WTC11 (cell line): ENCODE measurements around the gene PSD. TPM values are rescaled to one million over a fixed set of nuclear protein-coding genes. Genes with fewer than 3 reads are reported as not detected.

Source experiments
- ATAC-seq: fragments of 200-7000 bp; cut with Tn5 transposase; 2 replicates; pipeline ENCODE4 v1.10.0; 2021; ENCODE audit warnings: mild to moderate bottlenecking, moderate library complexity
- CTCF ChIA-PET: fragments of 300-600 bp; sonication (Branson Sonifier 250); formaldehyde crosslinking; loops from one replicate; lab custom pipeline; 2021; ENCODE audit warnings: antibody characterized with exemption; lab: Charles Lee
- POLR2A ChIA-PET: fragments of 350-600 bp; sonication (Branson Sonifier 250); formaldehyde crosslinking; loops from one replicate; lab custom pipeline; 2021; ENCODE audit warnings: antibody characterized with exemption; lab: Charles Lee
- DNase-seq: peaks from one replicate; pipeline ENCODE4 v3.0.0; 2021; ENCODE audit warnings: low spot score
- H3K27ac Mint-ChIP-seq: 2 replicates; pipeline ENCODE4 v1.8.0; 2021; ENCODE audit warnings: mixed read lengths
- H3K27me3 Mint-ChIP-seq: 2 replicates; pipeline ENCODE4 v1.8.0; 2021; ENCODE audit warnings: low read depth, mild to moderate bottlenecking, moderate library complexity, mixed read lengths
- H3K36me3 Mint-ChIP-seq: 2 replicates; pipeline ENCODE4 v1.8.0; 2021; ENCODE audit warnings: mixed read lengths
- H3K4me1 Mint-ChIP-seq: 2 replicates; pipeline ENCODE4 v1.8.0; 2022; ENCODE audit warnings: mixed read lengths
- H3K4me3 Mint-ChIP-seq: 2 replicates; pipeline ENCODE4 v1.8.0; 2021; ENCODE audit warnings: mild to moderate bottlenecking, moderate library complexity, mixed read lengths
- H3K9me3 Mint-ChIP-seq: 2 replicates; pipeline ENCODE4 v1.8.0; 2021; ENCODE audit warnings: mixed read lengths
- ARID4B ChIP-seq: sonication (generic); formaldehyde crosslinking; IDR thresholded peaks from 2 replicates; pipeline ENCODE4 v1.8.0; 2023; ENCODE audit warnings: missing genetic modification reagents, mild to moderate bottlenecking, borderline replicate concordance
- ATF3 ChIP-seq: sonication (generic); formaldehyde crosslinking; conservative IDR thresholded peaks from 2 replicates; pipeline ENCODE4 v1.8.1; 2022; ENCODE audit warnings: mild to moderate bottlenecking, missing genetic modification reagents
- CREM ChIP-seq: sonication (generic); formaldehyde crosslinking; IDR thresholded peaks from 2 replicates; pipeline ENCODE4 v1.8.1; 2022; ENCODE audit warnings: mild to moderate bottlenecking, missing genetic modification reagents, moderate library complexity
- ELF4 ChIP-seq: sonication (generic); formaldehyde crosslinking; IDR thresholded peaks from 2 replicates; pipeline ENCODE4 v1.8.1; 2022; ENCODE audit warnings: low read depth, mild to moderate bottlenecking, moderate library complexity, missing genetic modification reagents
- EMX1 ChIP-seq: fragments of 250-450 bp; sonication (Bioruptor Pico); IDR thresholded peaks from 2 replicates; pipeline ENCODE4 v1.8.0; 2021; ENCODE audit warnings: mild to moderate bottlenecking
- ETV6 ChIP-seq: sonication (generic); formaldehyde crosslinking; IDR thresholded peaks from 2 replicates; pipeline ENCODE4 v1.8.1; 2022; ENCODE audit warnings: mild to moderate bottlenecking, missing genetic modification reagents
- FOXJ3 ChIP-seq: sonication (generic); formaldehyde crosslinking; IDR thresholded peaks from 2 replicates; pipeline ENCODE4 v1.9.0; 2021; ENCODE audit warnings: missing genetic modification reagents, mild to moderate bottlenecking, borderline replicate concordance
- FOXP4 ChIP-seq: sonication (generic); formaldehyde crosslinking; IDR thresholded peaks from 2 replicates; pipeline ENCODE4 v1.8.0; 2022; ENCODE audit warnings: mild to moderate bottlenecking, missing genetic modification reagents
- GTF2I ChIP-seq: fragments of 250-450 bp; sonication (Bioruptor Pico); conservative IDR thresholded peaks from 2 replicates; pipeline ENCODE4 v1.4.0; 2021; ENCODE audit warnings: mild to moderate bottlenecking
- HMGA2 ChIP-seq: fragments of 250-450 bp; sonication (Bioruptor Pico); IDR thresholded peaks from 2 replicates; pipeline ENCODE4 v1.4.0; 2021; ENCODE audit warnings: mild to moderate bottlenecking, moderate library complexity
- KAT7 ChIP-seq: sonication (generic); formaldehyde crosslinking; IDR thresholded peaks from 2 replicates; pipeline ENCODE4 v1.8.1; 2023; ENCODE audit warnings: missing genetic modification reagents, mild to moderate bottlenecking, borderline replicate concordance
- MAX ChIP-seq: sonication (generic); formaldehyde crosslinking; IDR thresholded peaks from 2 replicates; pipeline ENCODE4 v1.8.0; 2022; ENCODE audit warnings: mild to moderate bottlenecking, missing genetic modification reagents
- NFATC4 ChIP-seq: fragments of 250-450 bp; sonication (Bioruptor Pico); IDR thresholded peaks from 2 replicates; pipeline ENCODE4 v1.9.0; 2021; ENCODE audit warnings: mild to moderate bottlenecking
- PRDM15 ChIP-seq: sonication (generic); formaldehyde crosslinking; IDR thresholded peaks from 2 replicates; pipeline ENCODE4 v1.8.0; 2022; ENCODE audit warnings: missing genetic modification reagents
- SOX15 ChIP-seq: fragments of 250-450 bp; sonication (Bioruptor Pico); IDR thresholded peaks from 2 replicates; pipeline ENCODE4 v1.9.0; 2021; ENCODE audit warnings: mild to moderate bottlenecking
- SP1 ChIP-seq: sonication (generic); formaldehyde crosslinking; conservative IDR thresholded peaks from 2 replicates; pipeline ENCODE4 v1.8.1; 2022; ENCODE audit warnings: missing genetic modification reagents
- TEAD1 ChIP-seq: sonication (generic); formaldehyde crosslinking; IDR thresholded peaks from 2 replicates; pipeline ENCODE4 v1.8.0; 2022; ENCODE audit warnings: mild to moderate bottlenecking, missing genetic modification reagents
- USF2 ChIP-seq: sonication (generic); formaldehyde crosslinking; IDR thresholded peaks from 2 replicates; pipeline ENCODE4 v1.8.1; 2023; ENCODE audit warnings: mild to moderate bottlenecking, missing genetic modification reagents, moderate library complexity
- ZNF138 ChIP-seq: sonication (generic); formaldehyde crosslinking; conservative IDR thresholded peaks from 2 replicates; pipeline ENCODE4 v1.8.1; 2022; ENCODE audit warnings: mild to moderate bottlenecking, moderate library complexity, missing genetic modification reagents
- ZNF219 ChIP-seq: sonication (generic); formaldehyde crosslinking; IDR thresholded peaks from 2 replicates; pipeline ENCODE4 v1.8.0; 2023; ENCODE audit warnings: missing genetic modification reagents, mild to moderate bottlenecking, borderline replicate concordance
- ZNF263 ChIP-seq: sonication (generic); formaldehyde crosslinking; IDR thresholded peaks from 2 replicates; pipeline ENCODE4 v1.8.1; 2022; ENCODE audit warnings: low read depth, mild to moderate bottlenecking, moderate library complexity, missing genetic modification reagents
- ZNF396 ChIP-seq: fragments of 250-450 bp; sonication (Bioruptor Pico); IDR thresholded peaks from 2 replicates; pipeline ENCODE4 v1.8.0; 2021; ENCODE audit warnings: mild to moderate bottlenecking, moderate library complexity, borderline replicate concordance
- total RNA-seq: library from RNA; stranded (reverse); gene quantifications from 3 replicates; pipeline ENCODE4 v1.2.3, GENCODE V29; 2021

PSD gene
- total RNA-seq, 1 experiment from 2014 or later: 12.5 TPM

GRCh38 chr10:102462512-102463054 lies 44.0 kb upstream of the PSD start:
- Mint-ChIP-seq H3K27ac (peak overlapping the region; percentile 33; the same call in 1 of the 2 replicates), H3K27me3 (peaks cover 2% of the 10 kb centered on the region; the same call in 1 of the 2 replicates), H3K4me3 (peak overlapping the region; percentile 97), H3K9me3 (no peaks in the 10 kb centered on the region), H3K4me1 (peaks cover 37% of the 10 kb centered on the region), H3K36me3 (no peaks in the 10 kb centered on the region)
- no peak for ATAC-seq
- POLR2A ChIA-PET: interaction anchor here (0.7 to 3.8 kb wide), 10 partner anchors 11 to 73 kb away, joined by 3 to 37 read pairs (median 4); partner anchors contain the start of genes C10orf95, CUEDC2, FBXL15 and PSD
- CTCF ChIA-PET: interaction anchor here (0.5 to 4.3 kb wide), 25 partner anchors 9 to 1181 kb away, joined by 3 to 33 read pairs (median 6); partner anchors contain the start of genes ACTR1A, C10orf95, CUEDC2 and FBXL15
- no peak for DNase-seq
- TF ChIP-seq FOXJ3 (CRISPR knock-in tag): no peak
- no peak for TF ChIP-seq ETV6 (CRISPR knock-in tag)
- no peak for TF ChIP-seq ZNF219 (CRISPR knock-in tag)
- TF ChIP-seq HMGA2: no peak
- no peak for TF ChIP-seq ZNF263
- no peak for TF ChIP-seq ZNF138 (CRISPR knock-in tag)
- no peak for TF ChIP-seq PRDM15 (CRISPR knock-in tag)
- TF ChIP-seq EMX1 (CRISPR knock-in tag): no peak
- TF ChIP-seq ZNF396: no peak

GRCh38 chr10:102461187-102462054 lies 42.8 kb upstream of the PSD start:
- ChIA-PET POLR2A (interaction anchor here (0.6 to 3.8 kb wide), 11 partner anchors 10 to 68 kb away, joined by 3 to 37 read pairs (median 3); partner anchors contain the start of genes C10orf95, CUEDC2 and FBXL15), CTCF (interaction anchor here (0.7 to 4.3 kb wide), 20 partner anchors 11 to 292 kb away, joined by 3 to 33 read pairs (median 7); partner anchors contain the start of genes ACTR1A, C10orf95, CUEDC2 and FBXL15)
- Mint-ChIP-seq H3K36me3 (no peaks in the 10 kb centered on the region), H3K27ac (peak overlapping the region; percentile 90), H3K27me3 (peaks cover 2% of the 10 kb centered on the region; the same call in 1 of the 2 replicates), H3K9me3 (no peaks in the 10 kb centered on the region), H3K4me1 (peaks cover 35% of the 10 kb centered on the region), H3K4me3 (peak overlapping the region; percentile 97)
- ATAC-seq: peak; percentile 84
- peak; percentile 98 for DNase-seq
- TF ChIP-seq SOX15 (no peak), GTF2I (CRISPR knock-in tag) (no peak), ARID4B (peak; percentile 65; the same call in 1 of the 2 replicates), ATF3 (no peak), NFATC4 (CRISPR knock-in tag) (0 out of 2 replicates have a peak, but pooled peaks have one; percentile 16), TEAD1 (CRISPR knock-in tag) (no peak), MAX (CRISPR knock-in tag) (peak; percentile 69; the same call in 1 of the 2 replicates), USF2 (CRISPR knock-in tag) (peak; percentile 94), FOXP4 (CRISPR knock-in tag) (peak; percentile 21; the same call in 1 of the 2 replicates), ELF4 (no peak), SP1 (CRISPR knock-in tag) (peak; percentile 89), CREM (CRISPR knock-in tag) (0 out of 2 replicates have a peak, but pooled peaks have one; percentile 31), KAT7 (CRISPR knock-in tag) (0 out of 2 replicates have a peak, but pooled peaks have one; percentile 31)
